ENCODE data around the gene CASP8.

DNA sequence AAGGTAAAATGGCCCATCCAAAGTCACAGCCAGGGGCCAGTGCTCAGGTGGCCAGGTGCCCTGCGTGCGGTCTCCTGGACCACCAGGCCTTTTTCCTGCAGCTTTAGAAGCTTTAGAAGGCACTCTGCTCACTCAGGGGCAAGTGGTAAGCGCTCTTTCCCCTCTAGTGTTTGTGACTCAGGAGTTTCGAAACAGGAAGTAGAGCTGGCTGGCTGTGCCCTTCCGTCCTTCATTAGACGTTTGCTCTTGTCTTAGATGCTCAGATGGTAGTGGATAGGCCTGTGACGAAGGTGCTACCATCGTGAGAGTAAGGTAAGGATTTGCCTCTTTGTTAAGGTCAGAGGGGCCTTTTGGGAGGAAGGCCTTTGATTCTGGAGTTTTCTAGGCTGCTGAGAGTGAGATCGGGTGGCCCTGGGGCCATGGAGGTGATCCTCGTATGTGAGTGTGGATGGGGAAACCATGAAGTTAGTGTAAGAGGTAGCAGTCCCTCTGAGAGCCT, at the start of gene CASP8:
- TF ChIP-seq, protein P1, sequence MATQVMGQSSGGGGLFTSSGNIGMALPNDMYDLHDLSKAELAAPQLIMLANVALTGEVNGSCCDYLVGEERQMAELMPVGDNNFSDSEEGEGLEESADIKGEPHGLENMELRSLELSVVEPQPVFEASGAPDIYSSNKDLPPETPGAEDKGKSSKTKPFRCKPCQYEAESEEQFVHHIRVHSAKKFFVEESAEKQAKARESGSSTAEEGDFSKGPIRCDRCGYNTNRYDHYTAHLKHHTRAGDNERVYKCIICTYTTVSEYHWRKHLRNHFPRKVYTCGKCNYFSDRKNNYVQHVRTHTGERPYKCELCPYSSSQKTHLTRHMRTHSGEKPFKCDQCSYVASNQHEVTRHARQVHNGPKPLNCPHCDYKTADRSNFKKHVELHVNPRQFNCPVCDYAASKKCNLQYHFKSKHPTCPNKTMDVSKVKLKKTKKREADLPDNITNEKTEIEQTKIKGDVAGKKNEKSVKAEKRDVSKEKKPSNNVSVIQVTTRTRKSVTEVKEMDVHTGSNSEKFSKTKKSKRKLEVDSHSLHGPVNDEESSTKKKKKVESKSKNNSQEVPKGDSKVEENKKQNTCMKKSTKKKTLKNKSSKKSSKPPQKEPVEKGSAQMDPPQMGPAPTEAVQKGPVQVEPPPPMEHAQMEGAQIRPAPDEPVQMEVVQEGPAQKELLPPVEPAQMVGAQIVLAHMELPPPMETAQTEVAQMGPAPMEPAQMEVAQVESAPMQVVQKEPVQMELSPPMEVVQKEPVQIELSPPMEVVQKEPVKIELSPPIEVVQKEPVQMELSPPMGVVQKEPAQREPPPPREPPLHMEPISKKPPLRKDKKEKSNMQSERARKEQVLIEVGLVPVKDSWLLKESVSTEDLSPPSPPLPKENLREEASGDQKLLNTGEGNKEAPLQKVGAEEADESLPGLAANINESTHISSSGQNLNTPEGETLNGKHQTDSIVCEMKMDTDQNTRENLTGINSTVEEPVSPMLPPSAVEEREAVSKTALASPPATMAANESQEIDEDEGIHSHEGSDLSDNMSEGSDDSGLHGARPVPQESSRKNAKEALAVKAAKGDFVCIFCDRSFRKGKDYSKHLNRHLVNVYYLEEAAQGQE (IDR thresholded peaks at IDR 0.05; ENCODE audit: borderline replicate concordance), result no peak
- TF ChIP-seq RAD21 (conservative IDR thresholded peaks at IDR 0.05), result no peak
- TF ChIP-seq MXI1 (conservative IDR thresholded peaks at IDR 0.05; ENCODE audit: poor library complexity, severe bottlenecking), result no peak
- TF ChIP-seq, protein P2, sequence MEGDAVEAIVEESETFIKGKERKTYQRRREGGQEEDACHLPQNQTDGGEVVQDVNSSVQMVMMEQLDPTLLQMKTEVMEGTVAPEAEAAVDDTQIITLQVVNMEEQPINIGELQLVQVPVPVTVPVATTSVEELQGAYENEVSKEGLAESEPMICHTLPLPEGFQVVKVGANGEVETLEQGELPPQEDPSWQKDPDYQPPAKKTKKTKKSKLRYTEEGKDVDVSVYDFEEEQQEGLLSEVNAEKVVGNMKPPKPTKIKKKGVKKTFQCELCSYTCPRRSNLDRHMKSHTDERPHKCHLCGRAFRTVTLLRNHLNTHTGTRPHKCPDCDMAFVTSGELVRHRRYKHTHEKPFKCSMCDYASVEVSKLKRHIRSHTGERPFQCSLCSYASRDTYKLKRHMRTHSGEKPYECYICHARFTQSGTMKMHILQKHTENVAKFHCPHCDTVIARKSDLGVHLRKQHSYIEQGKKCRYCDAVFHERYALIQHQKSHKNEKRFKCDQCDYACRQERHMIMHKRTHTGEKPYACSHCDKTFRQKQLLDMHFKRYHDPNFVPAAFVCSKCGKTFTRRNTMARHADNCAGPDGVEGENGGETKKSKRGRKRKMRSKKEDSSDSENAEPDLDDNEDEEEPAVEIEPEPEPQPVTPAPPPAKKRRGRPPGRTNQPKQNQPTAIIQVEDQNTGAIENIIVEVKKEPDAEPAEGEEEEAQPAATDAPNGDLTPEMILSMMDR (IDR thresholded peaks at IDR 0.05; ENCODE audit: poor library complexity, severe bottlenecking), result no peak
- TF ChIP-seq SMC3 (conservative IDR thresholded peaks at IDR 0.05; ENCODE audit: poor library complexity), result no peak
- no peak for TF ChIP-seq EZH2 (IDR thresholded peaks at IDR 0.05; ENCODE audit: borderline replicate concordance, insufficient read depth, low read length, poor library complexity, severe bottlenecking)
- no peak for TF ChIP-seq POLR2AphosphoS5 (IDR thresholded peaks at IDR 0.05)
- TF ChIP-seq TAF1 (IDR thresholded peaks at IDR 0.05; ENCODE audit: low read depth), result no peak

All from neural cell (in vitro differentiated cells).